HG02798 (cell line): ENCODE data around the gene MAST4.

ENCODE experiments used
- ATAC-seq: cut with Tn5 transposase; IDR thresholded peaks from one replicate; pipeline ENCODE4 v1.9.1; 2021; ENCODE audit warnings: mild to moderate bottlenecking; ENCODE audit not compliant: unreplicated experiment, poor library complexity

MAST4 gene

DNA sequence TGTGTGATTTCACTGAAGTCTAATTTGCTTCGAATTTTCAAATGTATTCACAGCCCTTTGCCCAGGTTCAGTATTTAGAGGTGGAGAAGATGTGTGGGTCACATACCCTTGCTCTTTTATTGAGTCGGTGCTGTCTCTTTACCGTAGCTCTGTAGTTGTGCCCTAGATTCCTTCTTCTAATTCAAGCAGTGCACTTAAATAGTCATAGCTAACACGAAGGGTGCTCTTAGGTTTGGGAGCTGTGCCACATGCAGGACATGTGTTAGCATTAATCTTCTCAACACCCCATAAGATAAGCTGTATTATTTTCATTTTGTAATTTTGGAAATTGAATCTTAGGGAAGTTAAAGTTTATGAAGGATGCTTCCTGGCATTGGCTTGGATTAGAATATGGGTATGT, 293.3 kb downstream of the MAST4 start:
- no peak for ATAC-seq

DNA sequence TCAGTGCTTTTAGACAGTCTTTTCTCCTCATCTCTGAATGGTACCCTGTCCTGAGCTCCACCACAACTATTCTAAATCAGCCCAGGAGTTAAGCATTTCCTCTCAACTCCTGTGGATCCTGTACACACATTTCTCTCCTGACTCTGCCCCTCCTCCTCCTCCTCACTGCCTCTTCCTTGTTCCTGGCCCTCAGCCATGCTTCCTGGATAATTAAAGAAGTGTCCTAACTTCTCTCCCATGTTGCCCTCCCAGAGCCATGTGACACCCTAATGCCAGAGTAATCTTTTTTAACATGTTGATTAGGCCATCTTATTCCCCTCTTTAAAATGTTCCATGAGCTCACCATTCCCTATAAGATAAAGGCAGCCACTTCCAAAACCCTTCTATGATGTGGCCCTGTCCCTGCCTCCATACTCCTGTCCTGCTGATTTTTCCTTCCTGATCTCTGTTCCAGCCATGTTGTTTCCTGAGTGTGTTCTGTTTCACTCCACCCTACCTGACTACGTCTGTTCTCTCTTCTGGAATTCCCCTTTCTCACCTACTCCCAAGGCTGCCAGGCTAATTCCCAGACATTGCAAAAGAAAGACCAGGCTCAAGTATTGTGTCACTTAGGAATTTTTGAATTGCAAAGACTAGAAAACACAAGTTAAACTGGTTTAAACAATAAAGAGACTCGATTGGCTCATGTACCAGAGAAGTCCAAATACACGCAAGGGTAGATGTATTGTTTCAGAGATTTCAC, 295.2 kb downstream of the MAST4 start:
- ATAC-seq = no peak

DNA sequence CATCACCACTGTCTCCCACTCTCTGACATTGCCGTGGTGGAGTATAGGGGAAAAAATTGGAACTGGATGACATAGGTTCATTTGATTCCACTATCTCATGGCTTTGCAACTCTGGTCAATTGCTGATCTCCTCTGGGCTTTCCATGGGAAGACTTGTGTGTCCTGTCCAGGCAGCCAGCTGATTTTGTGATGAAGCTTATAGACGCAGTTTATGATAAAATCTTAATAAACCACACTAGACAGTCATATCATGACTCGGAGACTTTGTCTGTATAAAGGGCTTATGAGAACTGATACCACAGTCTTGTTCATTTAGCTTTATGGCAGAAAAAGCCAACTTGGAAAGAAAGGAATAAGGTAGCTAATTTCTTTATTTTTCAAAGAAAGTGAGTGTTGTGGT, 296.5 kb downstream of the MAST4 start:
- ATAC-seq = no peak

DNA sequence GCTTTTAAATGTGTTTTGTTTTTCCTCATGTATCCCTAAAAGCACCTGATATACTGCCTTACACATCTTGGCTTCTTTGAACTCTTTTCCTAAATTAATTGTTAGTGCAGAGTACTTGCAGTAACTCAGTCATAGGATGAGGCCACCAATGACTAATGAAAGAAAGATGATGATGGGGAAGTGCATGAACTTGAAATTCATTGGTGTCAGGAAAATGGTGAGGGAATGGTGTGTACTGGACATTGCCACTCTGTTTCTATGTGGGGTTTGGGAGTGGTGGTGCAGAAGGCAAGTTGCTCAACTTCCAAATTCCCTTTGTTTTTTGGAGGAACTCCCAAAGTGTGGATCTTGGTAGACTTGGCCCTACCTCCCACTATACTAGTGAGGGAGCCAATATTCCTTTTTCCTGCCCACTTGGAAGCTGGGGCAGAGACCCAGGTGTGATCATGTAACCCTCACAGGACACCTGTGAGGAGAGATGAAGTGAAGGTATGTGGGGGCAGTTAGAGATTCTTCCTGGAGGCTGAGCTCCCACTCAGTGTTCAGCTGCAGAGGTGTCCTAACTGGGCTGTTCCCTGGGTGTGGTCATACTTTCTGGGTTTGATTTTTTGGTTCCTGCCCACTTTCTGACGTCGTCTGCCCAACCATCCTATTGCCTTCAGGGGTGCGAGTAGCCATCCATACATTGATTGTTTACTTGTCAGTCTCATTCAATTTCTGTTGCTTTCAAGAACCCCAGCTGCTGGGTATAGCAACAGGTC, 298.5 kb downstream of the MAST4 start:
- ATAC-seq = no peak

DNA sequence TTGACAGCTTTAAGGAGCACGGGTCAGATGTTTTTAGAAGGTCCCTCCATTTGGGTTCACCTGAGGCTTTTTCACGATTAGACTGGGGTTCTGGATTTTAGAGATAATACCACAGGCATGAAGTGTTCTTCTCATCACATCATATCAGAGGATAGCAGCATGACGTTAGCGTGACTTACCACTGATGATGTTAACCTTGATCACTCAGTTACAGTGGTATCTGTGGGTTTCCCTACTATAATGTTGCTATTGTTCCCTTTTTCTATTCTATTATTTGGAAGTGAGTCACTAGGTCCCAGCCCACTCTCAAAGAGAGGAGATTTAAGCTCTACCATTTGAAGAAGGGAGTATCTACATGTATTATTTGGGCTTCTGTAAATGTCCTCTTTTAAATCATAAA, 300.0 kb downstream of the MAST4 start:
- ATAC-seq = no peak

DNA sequence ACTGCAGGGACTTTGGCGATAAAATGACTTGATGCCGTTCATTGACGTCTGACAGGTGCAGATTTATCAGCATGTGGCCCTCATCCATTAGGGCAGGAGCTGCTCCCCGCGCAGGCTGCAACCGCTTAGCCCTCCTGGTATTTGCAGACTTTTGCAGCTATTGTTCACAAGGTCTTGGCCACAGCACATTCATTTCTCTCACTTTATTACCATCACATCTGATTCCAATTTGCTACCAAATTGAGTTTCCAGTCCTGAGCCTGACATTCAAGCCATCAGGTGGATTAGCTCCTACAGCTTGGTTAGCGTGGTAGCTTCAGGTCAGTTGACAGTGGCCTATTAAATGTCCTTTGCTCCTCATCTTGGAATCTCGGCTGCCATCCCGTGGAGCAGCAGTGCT, 301.2 kb downstream of the MAST4 start:
- ATAC-seq = no peak

DNA sequence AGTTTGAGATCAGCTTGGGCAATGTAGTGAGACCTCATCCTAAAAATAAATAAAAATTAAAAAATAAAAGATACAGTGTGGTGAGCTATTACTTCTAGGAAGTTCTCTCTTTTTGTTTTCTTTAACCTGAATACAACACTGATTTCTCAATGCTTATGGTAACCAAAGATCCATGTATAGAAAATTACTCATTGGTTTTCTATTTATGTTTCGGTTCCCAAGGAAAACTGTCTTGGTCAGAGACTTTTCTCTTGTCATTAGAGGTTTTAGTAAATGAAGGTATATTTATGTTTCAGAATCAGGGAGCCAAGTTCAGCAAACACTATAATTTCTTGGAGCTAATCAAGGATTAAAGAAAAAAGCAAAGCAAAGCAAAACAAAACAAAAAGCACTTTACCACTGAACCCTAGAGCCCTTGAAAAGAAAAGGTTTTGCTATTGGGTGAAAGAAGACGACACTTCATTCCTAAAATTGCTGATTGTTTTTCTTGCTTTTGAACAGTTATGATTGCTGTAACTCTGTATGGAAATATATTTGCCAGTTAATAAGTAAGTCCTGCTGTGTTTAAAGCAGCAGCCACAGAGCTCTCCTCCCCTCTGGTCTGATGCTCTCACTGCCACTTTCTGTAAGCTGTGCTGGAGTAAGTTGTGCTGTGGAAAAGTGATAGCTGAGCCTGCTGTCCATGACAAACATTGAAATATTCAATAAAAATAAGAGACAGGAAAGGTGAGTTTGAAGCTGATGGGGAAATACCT, 302.2 kb downstream of the MAST4 start:
- ATAC-seq = no peak

DNA sequence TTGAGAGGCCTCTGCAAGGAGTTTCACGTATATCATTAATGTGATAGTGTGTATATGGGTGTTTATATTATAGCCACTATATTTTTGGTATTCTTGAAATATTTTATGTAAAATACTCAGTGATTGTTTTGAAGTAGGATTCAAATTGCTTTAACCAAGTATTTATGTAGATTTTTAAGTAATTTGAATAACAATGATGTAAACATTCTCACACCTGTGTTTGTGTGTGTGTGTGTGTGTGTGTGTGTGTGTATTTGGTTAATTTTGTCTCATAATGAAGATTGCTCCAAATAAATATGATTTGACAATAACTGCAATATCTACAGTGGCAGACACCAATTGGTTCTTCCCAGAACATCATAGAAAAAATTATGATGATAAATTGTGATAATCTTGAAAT, 307.0 kb downstream of the MAST4 start:
- no peak for ATAC-seq

DNA sequence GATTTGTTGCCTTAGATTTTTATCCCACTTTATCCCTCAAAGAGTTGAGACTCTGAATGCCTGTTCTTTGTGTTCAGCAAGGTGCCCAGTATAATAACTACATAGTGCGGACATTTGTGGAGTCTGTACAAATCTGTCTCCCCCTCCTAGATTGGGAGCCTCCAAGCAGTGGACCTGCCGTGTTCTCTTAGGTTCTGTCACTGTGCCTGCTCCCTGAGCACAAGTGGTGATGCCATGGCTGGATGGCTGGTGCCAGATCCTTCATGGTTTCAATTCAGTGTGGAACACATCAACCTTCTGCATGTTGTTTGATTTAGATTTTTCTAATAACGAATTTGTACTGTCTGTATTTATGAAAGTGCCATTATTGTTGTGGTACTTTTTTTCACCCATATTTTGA, 307.5 kb downstream of the MAST4 start:
- ATAC-seq = no peak

DNA sequence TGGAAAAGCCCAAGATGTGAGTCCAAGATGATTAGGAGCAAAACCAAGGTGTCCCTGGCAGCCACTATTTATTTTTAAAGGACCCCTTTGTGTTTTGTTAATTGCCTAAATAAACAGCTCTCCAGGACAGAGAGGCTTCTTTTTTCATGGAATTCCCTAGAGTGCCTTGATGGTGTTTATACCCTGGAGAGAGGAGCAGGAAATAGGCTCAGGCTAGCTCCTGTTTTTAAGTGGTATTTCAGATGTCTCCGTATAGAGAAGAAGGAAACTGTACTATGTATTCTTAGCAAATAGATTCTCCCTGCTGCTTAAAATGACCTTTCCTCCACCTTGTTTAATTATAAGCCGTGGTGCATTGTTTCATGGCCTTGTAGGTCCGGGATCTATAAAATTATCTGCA, 308.0 kb downstream of the MAST4 start:
- ATAC-seq = no peak

DNA sequence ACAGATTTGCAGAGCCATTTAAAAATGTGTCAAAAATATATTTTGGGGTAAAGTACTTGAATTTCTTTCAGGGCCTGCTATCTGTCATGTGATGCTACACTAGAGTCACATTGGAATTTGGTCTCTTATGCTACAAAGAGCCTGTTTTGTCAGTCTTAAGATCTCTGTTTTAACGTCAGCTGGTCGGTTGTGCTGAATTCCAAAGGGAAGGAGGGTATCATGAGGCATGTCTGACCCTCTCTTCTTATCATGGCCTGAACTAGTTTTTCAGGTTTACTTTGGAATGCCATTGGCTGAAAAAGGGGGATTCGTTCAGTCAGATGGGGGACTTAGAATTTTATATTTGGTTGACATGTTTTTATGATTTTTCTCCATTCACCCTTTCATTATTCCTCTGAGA, 309.8 kb downstream of the MAST4 start:
- no peak for ATAC-seq

DNA sequence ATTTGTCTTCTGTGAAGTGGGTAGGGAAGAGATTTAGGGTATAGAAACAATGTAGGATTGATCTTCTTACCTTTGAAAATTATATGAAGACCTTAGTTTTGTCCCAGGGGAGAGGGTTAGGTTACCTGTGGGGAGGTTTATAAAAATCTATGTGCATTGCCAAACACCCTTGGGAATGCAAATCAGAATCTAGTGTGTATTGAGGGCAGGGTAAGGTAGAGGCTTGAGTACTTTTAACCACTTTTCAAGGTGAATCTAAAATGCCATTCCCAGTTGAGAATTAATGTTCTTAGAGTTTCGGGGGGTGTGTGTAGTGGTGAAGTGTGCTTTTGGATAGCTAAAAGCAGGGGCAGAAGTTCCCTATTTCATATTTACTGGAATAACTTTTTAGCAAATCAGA, 312.0 kb downstream of the MAST4 start:
- ATAC-seq = no peak

DNA sequence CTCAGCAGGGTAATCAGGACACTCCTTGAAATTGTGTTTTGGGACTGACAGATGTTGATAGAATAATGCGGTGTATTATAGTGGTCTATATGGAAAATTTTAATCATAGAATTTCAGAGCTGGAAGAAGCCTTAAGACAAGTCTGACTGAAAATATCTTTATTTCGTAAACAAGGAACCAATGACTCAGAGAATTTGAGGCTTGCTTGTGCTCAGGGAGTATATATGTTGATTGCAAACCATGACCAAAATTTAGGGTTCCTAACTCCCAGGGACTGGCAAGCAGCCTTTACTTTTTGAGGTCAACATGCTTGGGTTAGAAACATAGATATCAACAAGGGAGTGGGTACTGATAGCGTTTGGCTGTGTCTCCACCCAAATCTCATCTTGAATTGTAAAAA, 313.2 kb downstream of the MAST4 start:
- no peak for ATAC-seq

DNA sequence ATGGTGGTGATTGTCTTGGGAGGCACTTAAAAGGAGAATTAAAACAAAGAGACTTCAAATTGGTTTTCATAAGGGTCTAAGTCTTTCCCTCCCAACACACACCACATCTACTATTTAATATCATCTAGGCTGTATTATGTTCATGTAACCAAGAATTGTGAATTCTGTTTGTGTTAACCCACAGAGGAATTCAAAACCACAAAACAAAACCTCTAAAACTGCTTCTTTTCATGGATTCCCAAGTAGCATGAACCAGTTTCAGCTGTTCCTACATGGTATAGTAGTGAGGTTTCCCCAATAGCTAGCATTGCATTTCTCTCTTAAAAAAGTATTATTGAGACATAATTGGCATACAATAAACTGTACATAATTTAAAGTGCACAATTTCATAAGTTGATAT, 316.6 kb downstream of the MAST4 start:
- ATAC-seq = no peak

DNA sequence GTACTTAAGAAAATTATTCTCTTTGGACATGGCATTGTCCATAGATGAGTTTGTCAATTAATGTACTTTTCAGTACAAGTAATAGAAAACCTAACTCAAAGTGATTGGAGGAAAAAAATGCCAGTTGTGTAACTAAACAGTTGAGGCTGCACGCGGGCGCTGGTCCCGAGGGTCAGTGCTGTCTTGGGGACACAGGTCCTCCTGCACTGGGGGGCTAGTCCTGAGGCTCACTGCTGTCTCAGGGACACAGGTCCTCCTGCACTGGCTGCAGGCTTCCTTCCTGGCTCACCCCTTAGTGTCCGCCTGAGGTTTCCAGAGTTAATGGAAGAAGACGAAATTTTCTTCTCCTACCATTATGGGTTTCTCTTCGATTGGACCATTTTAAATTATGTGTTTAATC, 319.3 kb downstream of the MAST4 start:
- no peak for ATAC-seq

DNA sequence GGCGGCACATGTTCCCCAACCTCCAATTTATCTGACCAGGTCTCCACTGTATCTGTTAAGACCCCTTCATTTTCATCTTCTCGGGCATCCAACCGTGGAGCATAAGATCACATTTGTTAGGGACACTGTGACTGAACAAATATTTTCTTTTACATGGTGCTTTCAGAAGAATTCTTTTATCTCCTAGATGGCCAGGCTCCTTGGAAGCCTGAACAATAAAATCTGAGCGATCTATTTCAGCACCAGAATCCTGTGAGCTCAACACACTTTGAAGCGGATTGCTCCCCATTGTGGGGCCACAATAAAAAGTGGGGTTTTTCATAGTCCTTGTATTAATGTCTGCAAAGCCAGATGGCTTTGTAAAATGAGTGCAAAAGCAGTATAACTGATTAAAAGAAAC, 326.7 kb downstream of the MAST4 start:
- ATAC-seq = no peak

DNA sequence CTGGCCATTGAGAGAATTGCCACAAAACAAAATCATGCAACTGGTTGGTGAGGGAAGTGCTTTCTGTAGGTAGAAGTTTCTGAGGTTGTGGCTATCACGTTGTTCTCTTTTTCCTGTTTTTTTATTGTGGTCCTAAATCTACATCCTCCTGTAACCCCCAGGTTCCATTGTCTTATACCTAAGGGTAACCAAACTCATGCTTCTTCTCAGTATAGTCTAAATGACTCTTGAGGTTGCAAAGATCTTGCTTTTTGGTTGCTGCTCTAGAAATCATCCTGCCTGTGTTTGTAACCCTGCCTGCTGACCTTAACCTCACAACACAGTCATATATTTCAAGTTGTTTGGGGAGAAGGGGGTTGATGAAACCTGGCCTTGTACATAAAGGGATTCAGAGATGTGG, 327.3 kb downstream of the MAST4 start:
- ATAC-seq = no peak

DNA sequence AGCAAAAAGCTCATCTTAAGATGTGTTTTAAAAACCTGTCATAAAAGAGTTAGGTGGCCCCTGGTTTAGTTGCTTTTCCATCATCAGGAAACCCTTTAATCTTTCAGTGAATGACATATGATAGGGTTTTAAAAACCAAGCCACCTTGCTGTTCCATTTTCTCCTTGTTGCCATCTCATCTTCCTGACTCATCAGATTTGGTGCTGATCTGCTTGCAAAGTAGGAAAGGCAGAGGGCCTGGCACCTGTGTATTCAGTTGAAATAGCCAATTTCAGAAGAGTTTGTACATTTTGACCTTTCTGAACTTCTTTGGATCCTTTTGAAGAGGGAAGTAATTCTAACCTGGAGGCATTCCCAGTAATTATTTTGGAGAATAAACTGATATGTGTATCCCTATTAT, 327.7 kb downstream of the MAST4 start:
- no peak for ATAC-seq

DNA sequence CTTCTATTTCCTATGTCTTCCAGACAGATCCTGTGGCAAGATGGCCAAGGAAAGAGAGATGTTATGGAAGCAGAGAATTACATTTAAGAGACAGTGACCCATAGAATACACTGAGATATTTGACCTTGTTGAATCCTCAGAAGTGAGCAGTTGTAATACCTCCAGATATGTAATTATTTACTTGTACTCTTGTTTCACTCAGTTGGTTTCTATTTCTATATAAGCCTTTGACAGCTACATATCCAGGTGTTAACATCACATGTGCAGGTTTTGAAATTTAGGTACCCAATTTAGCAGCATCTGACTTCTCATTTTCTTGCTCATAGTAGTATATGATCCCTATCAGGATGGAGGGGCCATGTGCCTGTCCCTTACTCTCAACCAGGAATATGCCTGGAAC, 330.9 kb downstream of the MAST4 start:
- no peak for ATAC-seq

DNA sequence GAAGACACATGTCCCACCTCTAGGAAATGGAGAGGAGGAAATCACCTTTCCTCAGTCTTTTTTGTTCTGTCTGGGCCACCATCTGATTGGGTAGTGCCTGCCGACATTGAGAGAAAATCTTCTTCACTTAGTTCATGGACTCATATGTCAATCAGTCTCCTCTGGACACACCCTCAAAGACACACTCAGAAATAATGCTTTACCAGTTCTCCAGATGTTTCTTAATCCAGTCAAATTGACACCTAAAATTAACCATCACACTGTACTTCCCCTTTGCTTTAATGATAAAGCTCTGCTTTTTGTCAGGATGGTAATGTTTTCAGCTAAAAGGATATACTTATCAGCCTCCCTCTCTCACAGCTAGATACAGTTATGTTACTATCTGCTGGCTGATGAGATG, 333.1 kb downstream of the MAST4 start:
- ATAC-seq = no peak

DNA sequence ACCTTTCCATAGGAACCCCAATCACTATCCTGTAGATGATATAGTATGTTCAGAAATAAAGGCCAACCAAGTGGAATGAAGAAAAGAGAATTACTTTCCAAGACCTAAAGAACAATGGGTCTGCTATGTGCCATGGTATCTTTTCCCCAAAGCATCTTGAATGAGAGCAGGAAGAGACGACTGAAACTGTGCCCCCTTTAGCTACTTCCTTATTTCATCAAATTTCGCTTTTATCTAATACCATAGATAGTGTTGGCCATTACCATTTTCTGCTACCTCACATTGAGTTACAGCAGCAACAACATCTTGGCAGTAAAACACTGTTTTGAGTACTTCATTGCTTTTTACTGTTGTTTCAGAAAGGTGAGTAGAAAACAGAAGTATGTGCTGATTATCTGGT, 333.8 kb downstream of the MAST4 start:
- no peak for ATAC-seq
